Body of pancreas (tissue), 4 donors: ENCODE measurements around the gene SLC25A12.

Source experiments
- CTCF ChIP-seq, 7 experiments: fragments of 450-650 bp in 4 of 7; fragments of 200-600 bp in 3 of 7; sonication (generic) in 3 of 7; IDR thresholded peaks; one replicate each; pipeline ENCODE4 v1.5.1; 2016 to 2019; ENCODE audit warnings: antibody characterized with exemption in 7 of 7
- POLR2A ChIP-seq, 3 donors: fragments of 450-650 bp; IDR thresholded peaks; one replicate each; pipeline ENCODE4 v1.6.1; 2016; ENCODE audit warnings: antibody characterized with exemption in 3 of 3, mild to moderate bottlenecking in 2 of 3

GRCh38 chr2:171837736-171838135 is 56.3 kb downstream of the SLC25A12 start:
- TF ChIP-seq CTCF (IDR thresholded peaks at IDR 0.05) = no peak
- TF ChIP-seq POLR2A (IDR thresholded peaks at IDR 0.05) = no peak
